NCI-H2171 (cell line): Measurements from ENCODE around the gene AGAP1.

Source experiments
- DNase-seq: peaks from one replicate; lab custom pipeline; 2025; lab: John Stamatoyannopoulos, UW

AGAP1 gene

DNA sequence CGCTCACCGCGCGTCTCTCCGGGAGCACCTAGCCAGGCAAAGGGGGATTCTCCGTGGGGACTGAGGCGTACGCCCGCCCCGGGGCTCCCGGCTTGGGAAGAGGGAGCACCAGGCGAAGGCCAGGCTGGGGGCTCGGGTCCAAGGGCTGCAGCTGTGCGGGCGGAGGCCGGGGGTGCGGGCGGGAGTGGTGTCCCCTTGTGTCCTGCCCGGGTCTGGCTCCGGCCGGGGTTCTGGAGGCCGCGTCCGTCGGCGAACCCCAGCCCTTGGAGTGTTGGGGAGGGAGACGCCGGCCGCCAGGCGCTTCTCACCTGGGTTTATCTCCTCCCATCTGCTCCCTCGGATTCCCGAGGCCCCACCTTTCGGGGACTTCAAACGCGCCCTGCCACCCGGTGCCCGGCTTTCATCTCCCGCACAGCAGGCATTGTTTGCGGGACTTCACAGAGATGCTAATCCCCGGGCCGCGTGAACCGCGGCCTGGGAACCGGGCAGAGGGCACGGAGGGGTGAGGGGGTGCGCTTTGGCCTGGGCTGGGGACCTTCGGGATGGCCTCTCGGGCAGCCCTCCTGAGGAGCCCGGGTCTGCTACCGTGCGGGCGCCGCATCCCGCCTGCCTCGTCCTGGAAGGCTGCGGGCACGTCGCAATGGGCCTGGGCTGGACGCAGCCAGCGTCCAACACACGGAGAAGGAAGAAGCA, 679.3 kb downstream of the AGAP1 start:
- DNase-seq, result no peak

DNA sequence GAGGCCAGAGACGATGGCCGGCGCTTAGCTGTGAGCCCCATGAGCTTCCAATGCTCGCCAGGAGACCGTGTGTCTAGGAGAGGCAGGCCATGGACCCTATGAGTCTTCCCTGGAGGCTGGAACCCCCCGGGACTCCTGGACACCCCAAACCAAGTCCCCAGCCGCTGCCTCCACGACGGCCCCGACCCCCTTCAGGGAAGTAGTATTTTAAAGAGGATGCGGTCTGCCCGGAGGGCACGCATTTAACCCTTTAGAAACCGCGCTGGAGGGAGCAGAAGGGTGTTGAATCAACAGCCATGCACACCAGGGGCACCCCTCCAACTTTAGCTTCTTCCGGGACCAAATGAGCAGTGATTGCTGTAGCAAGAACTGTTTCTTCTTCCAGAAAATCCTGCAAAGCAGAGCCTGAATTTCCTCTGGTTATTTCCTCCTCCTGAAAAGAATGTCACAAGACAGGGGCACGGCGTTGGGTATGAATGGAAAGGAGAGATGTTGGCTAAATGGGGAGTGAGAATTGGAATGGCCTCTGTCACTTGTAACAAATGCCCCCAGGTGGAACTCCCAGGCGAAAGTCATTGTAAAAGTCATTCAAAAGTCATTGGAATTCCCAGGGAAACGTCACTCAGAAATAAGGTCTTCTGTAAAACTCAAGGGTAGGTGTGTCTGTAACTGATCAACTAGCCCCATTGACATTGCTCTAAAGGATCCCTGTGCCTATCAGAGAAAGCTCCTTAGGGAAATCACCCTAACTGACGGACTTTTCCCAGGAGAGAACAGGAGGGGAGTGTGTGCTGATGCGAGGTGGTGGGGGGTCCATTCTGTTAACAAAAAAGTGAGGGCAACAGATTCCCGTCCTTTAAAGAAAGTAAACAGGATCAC, 680.1 kb downstream of the AGAP1 start:
- no peak for DNase-seq

DNA sequence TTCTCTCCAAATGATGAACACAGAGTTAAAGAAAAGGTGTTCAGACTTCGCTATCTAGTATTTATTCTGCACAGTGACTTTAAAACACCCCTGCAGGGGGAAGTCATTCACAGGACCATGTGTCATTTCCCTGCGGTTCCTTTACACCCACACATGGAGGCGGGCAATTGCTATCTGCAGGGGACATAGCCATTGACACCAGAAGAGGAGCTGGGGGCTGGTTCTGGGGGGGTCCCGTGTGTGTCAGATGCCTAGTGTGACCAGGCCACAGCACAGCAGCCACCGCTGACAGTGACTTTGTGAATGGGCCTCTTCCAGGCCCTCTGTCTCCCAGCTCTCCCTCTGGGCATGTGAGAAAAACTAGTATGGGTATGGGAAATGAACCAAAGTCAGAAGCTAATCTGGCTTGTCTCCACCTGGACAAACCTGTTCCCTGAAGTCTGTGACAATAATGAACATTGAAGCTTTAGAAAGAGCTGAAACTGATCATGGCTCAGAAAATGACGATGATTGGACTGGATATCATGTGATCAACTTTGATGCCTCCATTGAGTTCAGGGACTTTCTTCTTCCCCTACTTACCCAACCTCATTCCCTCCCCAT, 681.8 kb downstream of the AGAP1 start:
- DNase-seq, result no peak

DNA sequence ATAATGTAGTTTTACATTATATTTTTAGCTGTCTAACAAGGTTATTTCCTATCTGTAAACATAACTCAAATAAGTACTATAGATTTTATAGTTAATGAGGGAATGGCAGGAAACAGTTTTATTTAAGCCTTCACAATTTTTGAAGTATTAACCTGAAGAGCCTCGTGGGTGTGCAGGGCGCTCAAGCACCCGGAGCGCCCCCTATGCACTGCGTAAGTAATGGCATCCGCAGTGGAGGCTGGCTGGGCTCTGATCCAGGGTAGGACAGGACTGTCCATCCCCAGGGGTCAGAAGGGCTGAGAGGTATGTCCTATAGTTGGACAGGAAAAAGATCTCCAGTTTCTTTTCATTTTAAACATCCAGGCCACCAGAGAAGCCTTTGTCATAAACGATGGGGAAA, 682.6 kb downstream of the AGAP1 start:
- DNase-seq, result no peak

DNA sequence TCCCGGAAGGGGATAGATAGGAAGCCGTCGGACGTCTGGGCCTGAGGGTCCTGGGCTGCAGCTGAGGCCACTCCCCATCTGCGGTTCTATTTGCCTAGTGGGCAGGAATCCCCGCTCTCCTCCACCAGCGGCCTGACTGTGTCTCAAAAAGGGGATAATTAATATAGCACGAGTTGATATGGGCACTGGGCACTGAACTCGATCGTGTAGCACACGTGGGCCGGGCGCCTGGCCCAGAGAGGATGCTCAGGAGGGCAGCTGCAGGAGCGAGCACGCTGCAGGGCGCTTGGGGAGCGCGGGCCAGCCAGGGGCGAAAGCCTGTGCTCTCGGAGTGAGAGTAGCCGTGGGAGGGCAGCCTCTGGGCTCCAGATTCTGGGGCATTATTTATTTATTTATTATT, 683.1 kb downstream of the AGAP1 start:
- DNase-seq, result no peak

DNA sequence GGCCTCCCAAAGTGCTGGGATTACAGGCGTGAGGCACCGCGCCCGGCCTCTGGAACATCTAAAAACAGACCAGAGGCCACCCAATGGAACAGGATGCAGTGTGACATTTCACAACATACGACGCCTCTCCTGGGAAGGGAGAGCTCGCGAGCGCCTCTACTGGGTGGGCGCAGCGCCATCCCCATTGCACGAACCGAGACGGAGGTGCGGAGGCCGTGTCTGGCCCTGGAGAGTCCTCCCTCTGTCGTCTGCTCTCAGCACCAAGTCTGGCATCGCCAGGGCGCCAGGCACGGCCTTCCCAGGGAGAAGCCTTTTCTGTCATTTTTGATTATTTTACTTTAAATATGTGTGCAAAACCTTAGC, 683.7 kb downstream of the AGAP1 start:
- no peak for DNase-seq

DNA sequence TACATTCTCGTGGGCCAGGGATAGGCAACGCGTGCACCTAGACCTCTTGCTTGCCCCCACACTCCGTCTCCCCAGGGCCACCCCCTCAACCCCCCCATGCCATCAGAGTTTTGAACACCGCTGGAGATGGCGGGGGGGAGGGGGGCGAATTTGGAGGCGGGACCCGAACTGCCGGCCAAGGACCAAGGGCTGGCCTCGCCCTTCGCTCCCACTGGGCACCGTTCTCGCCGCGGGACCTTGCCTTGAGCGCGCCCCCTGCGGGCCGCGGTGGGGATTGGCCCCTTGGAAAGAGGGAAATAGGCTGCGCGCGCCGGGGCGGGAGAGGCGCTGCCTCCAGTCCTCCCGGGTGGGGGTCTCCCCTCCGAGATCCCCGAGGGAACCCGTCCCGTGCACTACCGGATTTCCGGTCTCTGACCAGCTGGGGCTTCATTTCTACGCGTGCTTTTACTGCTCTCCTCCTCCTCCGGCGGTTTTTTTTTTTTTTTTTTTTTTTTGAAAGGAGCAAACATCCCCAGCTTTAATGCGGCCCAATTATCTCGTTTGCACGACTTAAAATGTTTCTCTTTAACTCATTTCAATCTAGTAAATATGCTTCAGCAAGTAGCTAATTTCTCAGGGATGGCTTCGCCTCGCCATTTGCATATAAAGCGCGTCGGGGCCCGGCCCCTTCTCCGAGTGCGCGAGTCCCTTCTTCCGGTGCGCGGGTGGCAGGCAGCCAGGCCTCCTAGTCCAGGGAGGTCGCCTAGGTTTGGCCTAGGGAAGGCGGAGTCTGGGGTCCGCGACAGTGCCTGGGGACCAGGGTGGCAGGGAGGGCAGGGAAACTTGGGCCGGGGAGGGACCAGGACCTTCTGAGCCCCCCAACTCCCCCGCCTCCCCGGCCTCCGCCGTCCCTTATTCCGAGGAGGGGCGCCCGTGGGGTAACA, 684.4 kb downstream of the AGAP1 start:
- no peak for DNase-seq

DNA sequence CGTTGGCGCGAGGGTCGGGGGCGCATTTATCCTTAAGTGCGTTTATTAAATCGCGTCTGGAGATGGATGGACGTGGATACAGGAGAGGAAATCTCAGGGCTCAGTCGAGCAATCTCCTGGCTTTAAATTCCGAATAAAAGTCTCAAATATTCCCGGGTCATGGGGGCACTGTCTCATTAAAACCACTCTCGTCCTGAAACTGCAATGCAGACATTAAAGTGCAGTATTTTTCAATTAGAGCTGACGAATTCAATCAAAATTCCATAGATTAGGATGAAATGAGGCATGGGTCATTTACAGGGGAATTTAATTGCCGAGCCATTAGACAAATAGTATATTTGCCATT, 685.0 kb downstream of the AGAP1 start:
- DNase-seq, result no peak

DNA sequence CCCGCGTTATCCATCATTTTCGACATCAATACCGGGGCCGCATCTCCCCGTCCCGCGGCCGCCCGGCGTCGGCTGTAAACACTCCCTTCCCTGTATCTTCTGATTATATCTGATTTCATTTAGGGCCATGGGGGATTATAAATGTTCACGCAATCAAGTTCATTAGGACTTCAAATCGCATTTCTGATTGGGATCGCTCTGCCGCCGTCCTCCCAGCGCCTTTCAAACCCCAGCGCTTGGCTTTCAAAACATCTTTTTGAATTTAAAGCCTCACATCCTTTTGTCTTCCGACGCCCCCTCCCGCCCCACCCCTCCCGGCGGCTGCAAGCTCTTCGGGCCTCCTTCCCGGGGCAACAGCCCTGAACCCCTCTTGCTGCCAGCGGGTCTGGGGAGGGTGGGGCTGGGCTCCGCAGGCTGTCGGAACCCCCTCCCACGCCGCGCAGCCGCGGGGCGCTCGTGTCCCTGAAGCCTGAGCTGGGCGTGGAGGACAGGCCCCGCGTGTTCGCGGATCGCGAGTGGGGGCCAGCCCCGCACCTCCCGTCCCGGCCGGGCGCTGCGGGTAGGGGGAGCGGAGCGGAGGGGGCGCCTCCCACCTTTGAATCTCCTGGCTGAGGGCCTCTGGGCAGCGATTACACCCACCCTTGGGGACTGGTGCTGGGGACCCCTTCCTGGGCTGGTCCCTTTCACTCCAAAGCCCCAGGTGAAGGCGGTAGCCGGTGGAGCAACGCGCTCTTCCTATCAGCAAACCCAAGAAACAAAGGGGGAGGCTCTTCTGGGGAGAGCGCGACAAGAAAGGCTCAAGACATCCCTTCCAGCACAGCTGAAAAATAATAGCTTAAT, 685.6 kb downstream of the AGAP1 start:
- DNase-seq, result no peak

DNA sequence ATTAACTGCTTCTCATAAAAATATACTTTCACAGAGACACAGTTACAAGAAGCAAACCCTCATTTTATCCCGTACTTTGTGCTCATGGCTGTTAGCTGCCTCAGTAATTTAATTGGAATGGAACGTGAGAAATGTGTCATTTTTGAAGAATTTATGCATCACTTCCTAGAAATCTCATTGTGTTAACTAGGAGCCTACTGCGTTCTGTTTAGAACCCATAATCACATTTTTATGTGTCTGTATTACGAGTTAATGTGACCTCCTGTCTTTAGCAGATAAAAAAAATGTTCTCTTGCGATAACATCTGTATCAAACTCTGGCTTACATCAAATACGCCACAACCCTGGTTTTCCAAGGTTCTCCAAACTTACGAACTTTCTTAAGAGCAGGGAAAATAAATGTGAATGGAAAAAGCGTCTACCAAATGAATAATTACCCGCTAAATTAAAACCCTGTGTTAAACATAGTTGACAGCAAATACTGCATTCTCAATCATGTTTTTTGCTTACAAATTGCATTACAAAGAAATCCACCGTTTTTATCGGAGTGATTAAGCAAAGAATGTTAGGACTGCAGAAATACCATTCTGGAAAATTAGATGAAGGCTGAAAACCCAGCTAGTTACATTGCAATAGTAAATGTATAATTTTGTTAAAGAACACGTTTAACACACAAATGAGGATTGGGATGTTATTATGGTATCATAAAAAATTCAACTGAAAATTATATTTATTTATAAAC, 686.4 kb downstream of the AGAP1 start:
- no peak for DNase-seq

DNA sequence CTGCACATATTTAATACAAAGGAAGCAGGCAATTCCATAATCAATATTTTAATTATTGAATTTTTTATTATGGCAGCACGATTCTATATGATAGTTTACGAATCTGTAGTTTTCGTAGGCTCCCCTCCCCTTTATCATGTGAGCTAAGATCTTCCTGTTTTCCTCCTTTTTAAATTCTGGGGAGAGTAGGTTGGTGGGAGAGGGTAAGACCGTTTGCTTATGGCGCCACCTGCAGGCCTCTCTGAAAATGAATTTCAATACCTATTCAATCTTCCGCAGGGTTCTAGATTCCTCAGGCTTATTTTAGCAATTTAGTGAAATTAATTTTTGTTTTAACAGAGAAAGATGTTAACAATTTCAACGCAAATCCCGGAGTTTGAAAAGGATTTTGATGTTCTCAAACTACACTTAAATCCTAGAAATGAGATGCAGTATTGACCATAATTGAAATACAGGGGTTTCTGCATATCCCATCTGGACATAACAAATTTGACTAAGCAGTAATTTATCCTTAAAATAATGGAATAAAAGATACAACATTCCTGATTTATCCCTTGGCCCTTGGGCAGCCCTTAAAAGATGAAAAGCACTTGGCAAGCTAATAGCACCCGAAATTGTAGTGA, 687.1 kb downstream of the AGAP1 start:
- peak; percentile 12 for DNase-seq
